HG03575 (cell line): Measurements from ENCODE around the gene ZFYVE26.

ENCODE experiments used
- ATAC-seq: cut with Tn5 transposase; IDR thresholded peaks from one replicate; pipeline ENCODE4 v1.9.1; 2021; ENCODE audit not compliant: unreplicated experiment, insufficient number of reproducible peaks, low FRiP score; ENCODE audit errors: extremely low read depth

ZFYVE26 gene

DNA sequence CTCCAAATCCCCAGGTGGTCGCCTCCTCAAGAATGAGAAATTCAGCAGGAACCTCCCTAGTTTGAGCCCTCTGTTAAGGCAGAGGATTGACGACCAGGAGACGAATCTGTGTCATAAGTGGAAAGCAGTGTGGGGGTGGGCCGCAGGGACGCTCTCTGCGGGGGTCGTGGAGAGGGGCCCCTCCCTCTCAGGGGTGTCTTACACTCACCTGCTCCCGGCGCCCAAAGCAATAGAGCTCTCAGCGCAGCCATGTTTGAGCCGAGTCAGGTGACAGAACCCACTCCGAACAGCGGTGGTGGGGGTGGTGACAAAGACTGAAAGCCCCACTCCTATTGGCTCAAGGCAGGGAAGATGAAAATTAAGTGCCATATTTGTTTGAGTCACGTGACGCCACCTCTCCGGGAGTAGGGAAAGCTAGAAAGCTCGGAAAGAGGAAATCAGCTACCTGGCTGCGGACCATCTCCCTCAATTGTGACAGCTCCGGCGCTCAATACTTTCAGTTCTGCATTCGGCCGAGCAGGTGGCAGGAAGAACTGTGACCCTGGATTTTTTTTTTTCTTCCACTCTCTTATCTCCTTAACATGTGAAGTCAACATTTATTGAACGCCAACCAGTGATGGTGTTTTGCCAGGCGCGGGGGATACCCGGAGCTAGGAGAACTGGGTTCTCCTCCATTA is at the start of gene ZFYVE26:
ZFYVE26 (minus strand) TSS at position 265 of the 677 bp plus-strand sequence. CDS start 627 bp downstream, outside the sequence.
- ATAC-seq = peak; percentile 57

DNA sequence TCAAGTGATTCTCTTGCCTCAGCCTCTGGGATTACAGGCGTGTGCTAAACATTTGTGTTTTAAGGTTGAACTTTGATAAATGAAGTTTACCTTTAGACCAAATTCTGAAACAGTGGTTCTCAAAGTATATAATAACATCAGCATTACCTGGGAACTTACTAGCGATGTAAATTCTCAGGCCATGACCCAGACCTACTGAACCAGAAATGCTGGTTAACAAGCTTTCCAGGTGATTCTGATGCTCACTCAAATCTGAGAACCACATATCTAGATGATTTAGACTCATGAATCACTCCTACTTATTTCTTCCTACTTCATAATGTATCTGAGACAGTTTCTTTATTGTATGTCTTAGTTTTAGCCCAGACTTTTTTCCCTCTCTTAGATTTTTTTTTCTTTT is 46.8 kb upstream of the ZFYVE26 start:
- no peak for ATAC-seq

DNA sequence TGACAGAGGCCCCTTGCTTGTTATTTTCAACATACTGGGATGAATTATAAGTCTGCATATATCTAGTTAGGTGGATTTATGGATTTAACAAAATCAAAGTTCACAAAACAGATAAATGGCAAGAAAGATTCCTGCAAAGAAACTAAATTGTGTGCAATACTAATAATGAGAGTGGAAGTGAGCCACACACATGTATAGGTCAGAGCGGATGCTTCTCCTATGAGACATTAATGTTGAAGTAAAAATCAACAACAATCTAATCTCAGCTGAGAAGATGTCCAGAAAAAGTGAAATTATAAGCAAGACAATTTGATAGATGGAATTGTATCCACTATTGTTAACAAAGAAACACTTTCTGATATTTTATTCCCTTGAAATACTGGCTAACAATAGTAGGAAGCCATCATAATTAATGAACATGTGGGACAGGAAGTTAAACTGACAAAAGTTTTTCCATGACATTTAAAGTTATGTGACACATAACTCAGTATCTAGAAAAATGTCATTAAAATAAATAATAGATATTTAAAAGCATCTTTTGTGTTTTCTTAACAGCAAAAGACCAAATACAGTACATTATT is 42.9 kb upstream of the ZFYVE26 start:
- ATAC-seq = no peak

DNA sequence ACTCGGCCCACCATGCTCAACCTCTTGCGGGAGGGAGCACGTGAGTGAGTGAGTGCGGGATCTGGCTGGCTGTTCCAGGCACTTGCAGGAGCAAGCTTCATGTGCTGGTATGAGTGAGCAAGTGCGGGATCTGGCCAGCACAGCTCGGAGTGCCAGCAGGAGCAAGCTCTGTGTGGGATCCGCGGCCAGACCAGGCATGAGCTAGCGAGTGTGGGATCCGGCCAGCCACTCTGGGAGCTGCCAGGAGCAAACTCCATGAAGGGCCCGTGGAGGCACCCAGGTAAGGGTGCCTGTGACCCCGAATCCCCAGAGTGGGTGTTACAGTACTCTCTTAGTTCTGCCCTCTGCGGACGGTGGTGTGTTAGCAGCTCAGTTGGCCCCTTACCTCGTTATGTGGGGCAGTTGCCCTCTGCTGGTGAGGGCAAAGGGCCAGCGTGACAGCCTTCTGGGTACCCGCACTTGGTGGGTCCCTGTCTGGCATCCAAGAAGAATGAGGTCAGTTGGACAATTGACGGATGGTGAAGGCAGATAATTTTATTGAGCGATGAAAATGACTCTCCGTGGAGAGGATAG is 41.5 kb upstream of the ZFYVE26 start:
- ATAC-seq = no peak

DNA sequence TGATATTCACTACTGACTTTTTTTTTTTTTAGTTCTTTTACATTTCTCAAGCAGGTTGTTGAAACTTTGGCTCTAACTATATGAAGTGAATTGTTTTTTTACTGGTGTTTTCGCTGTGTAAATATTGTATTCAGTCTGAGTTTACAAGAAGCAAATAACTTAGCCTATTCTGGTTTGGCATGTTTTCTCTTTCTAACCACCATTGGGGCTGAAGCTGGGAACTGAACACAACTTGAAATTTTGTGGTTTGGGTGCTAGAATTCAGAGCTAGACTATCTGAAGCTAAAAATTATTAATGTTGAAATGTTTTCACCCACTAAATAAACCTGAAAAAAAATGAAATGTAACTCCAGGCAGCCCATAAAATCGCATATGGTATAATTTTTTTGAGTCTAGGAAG is 40.4 kb upstream of the ZFYVE26 start:
- no peak for ATAC-seq

DNA sequence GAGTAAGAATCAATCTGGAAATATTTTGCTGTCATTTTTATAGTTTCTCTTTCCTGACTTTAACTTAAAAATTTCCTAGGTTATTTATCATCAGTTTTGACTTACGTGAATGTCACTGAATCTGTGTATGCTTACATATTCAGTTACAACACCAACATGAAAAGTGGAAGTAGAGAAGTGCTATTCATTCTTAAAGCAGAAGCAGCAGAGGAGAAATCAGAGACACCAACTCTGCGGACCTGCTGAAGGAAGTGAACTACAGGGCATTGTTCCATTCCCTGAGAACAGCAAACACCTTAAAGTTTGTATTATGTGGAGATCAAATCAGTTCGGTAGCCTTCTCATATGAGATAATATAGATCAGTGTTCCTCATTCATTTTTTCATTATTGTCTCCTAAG is 37.3 kb upstream of the ZFYVE26 start:
- ATAC-seq = no peak

DNA sequence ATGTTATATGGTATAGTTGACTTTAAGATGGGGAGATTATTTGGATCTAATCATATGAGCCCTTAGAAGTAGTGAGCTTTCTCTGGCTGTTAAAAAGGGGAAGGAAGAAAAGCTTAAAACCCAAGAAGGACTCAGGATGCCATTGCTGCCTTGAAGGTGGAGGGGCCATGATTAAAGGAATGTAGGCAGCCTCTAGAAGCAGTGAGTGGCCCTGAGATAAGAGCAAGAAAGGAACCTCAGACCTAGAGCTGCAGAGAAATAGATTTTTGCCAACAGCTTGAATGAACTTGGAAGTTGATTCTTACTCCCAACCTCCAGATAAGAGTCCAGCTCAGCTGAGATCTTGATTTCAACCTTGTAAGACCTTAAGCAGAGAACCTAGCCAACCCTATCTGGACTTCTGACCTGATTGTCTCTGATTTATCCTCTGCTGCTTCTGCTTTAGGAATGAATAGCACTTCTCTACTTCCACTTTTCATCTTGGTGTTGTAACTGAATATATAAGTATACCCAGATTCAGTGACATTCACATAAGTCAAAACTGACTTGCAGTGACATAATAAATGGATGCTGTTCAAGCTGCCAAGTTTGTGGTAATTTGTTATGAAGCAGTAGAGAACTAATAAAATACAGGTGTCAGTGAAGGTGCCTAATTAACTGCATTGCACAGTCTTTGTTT is 36.7 kb upstream of the ZFYVE26 start:
- no peak for ATAC-seq

DNA sequence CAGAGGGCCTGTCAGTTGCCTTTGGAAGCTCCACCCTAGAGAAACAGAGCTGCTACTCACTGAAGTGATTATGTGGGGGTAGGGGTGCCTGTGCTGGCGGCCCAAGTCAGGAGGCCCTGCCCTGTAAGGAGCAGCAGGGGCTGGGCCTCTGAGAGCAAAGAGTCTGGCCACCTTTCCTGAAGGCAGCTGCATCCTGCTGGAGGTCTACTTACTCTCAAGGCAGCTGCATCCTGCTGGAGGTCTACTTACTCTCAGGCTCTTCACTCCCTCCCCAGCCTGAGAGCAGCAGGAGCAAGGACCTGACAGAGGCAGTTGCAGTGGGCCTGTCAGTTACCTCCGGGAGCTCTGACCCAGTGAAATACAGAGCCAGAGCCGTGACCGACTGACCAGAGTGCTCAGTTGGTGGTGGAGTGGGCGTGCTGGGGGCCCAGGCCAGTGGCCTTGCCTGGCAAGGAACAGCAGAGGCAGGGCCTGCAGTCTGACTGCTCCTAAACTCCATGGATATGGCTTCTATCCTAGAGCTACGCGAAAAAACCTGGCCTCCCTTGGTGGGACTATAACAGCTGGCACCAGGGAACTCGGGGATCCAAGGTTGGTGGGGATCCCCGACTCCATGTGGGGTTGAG is 35.5 kb upstream of the ZFYVE26 start:
- no peak for ATAC-seq

DNA sequence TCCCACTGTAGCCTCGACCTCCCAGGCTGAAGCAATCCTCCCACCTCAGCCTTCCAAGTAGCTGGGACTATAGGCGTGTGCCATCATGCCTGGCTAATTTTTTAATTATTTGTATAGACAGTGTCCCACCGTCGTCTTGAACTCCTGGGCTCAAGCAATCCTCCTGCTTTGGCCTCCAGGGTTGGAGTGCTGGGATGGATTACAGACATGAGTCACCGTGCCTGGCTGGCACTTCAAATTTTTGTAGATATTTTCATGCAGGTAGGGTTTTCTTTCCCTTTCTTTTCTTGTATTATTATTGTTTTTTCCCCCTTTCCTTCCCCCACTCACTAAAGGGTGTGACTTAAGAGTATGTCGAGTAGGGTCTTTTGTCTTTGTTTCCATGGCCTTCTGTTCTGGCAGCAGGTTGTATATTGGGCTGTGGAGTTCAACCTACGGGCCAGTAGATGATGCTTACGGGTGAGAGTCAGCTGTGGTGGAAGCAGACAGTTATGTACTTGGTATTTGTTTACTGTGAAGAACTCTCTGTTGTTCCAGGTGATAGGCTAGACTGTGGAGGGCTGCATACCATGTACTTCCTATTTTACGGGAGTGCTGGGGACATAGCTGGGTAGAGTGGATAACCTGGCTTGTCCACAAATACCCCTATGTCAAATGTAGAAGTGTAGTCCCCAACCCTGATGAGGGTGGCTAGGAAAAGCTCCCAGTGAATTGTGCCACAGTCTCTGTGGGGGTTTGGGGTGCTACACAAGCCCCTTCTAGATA is 33.9 kb upstream of the ZFYVE26 start:
- ATAC-seq = no peak

DNA sequence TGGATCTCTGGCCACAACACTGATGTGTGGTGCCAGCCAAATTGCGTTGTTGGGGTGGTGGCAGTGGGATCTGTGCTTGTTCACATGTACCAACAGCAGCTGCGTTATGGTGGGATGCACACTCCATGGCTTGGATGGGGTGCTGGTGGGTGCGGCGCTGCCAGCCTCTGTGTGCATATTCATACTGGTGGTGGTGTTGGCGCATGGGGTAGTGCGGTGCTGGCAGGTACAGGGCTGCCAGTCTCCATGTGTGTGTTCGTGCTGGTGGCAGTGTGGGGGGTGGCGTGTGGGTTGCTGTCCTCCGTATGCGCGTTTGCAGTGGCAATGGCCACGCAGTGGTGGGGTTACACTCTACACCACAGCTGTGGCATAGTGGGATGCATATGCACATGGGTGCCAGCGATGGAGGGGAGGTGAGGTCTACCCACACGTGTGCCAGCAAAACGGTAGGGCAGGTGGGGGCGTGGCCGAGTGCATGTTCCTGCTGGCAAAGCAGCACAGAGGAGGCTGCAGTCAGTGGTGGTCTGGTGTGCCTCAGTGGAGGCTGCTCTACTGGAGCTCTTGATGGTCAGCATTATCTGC is 29.7 kb upstream of the ZFYVE26 start:
- ATAC-seq = no peak

DNA sequence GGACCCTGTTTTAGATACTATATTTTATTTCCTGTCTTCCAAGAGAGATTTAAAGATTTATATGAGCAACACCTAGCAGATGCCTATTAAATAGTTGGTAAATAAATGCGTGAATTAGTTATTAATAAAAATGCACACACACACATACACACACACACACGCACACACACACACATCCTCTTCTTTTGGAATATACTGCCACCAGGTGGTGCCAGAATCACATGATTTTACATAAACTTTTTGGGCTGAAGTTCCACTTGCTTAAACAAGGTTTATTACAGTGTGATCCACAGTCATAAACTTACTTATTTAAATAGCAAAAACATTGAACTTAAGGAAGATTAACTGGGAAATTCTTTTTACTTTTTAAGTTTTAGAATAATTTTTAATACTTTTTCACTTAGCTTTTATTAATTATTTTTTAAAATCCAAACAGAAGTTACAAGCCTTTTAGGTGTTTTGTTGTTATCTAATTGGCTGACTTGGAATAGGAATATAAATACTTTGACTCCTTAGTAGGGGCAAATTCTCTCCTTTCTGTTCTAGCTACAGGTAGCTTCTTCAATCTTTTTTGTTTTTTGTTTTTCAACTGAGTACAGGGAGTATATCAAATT is 20.7 kb upstream of the ZFYVE26 start:
- ATAC-seq = no peak

DNA sequence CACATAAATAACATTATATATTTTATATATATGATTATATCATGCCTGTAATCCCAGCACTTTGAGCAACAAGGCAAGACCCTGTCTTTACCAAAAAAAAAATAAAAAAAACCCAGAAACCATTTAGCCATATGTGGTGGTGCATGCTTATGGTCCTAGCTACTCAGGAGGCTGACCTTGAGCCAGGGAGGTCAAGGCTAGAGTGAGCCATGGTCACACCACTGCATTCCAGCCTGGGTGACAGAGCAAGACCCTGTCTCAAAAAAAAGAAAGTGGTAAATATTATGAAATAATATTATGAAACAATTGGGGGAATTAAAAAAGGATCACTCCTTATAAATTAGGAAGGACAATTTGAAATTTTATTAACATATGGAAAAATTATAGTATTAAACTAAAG is 19.2 kb upstream of the ZFYVE26 start:
- no peak for ATAC-seq

DNA sequence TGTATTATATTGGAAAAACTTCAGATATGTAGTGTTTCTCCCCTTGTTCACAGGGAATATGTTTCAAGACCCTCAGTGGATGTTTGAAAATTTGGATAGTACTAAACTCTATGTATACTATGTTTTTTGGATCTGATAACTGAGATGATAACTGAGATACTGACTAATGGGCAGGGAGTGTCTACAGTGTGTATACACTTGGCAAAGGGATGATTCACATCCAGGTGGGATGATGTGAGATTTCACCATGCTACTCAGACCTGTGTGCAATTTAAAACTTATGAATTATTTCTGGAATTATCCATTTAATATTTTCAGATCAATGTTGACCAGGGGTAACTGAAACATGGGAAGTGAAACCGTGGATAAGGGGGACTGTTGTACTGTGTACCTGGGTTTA is 17.0 kb upstream of the ZFYVE26 start:
- ATAC-seq = no peak

DNA sequence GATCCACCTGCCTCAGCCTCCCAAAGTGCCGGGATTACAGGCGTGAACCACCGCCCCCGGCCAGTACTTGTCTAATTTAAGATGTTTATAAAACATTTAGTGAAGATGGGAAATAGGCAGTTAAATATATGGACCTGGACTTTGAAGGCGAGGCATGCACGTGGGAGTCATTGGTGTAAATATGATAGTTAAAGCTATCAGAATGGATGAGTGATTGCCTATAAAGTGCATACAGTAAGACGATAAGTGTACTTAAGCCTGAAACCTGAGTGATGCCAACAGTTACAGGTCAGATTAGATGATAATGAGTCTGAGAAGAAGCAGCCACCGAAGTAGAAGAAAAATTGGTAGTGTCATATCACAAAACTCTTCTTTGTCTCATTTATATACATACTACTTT is 14.7 kb upstream of the ZFYVE26 start:
- ATAC-seq = no peak

DNA sequence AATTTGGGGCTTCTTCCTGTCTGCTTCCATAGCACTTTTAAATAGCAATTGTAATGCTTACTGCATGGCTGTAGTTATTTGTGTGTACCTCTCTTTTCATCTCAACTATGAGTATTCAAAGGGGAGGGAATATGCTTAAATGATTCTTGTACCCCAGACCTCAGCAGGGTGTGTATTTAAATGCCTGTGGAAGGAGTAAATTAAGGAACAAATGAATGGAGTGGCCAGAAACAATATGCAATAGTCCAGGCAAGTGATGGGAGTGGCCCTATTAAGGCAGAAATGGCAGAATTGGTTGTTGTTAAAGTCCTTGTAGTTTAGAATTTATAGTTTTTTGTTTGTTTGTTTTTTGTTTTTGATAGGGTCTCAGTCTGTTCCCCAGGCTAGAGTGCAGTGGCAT is 4.7 kb upstream of the ZFYVE26 start:
- ATAC-seq = no peak

DNA sequence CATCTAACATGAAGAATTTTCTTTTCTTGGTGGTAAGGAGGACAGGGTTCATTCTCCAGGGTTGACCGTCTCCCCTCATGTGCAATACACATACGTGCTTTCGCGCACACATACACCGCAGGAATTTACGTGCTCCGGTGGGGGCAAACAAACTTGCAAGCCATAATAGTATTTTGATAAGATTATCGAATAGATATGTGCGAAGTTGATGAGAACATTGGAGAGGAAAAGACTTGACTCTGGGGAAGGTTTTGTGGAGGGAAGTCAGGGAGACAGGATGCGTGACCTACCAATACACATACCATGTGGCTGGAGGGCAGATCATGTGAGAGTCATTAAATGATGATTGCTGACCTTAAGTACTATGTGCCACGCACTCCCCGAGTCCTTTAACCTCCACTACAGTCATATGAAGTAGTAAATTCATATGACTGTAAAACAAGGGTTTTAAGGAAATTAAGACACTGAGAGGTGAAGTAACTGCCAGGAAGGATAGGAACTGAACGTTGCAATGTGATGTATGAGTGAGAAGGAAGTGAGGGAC is 4.1 kb upstream of the ZFYVE26 start:
- no peak for ATAC-seq

DNA sequence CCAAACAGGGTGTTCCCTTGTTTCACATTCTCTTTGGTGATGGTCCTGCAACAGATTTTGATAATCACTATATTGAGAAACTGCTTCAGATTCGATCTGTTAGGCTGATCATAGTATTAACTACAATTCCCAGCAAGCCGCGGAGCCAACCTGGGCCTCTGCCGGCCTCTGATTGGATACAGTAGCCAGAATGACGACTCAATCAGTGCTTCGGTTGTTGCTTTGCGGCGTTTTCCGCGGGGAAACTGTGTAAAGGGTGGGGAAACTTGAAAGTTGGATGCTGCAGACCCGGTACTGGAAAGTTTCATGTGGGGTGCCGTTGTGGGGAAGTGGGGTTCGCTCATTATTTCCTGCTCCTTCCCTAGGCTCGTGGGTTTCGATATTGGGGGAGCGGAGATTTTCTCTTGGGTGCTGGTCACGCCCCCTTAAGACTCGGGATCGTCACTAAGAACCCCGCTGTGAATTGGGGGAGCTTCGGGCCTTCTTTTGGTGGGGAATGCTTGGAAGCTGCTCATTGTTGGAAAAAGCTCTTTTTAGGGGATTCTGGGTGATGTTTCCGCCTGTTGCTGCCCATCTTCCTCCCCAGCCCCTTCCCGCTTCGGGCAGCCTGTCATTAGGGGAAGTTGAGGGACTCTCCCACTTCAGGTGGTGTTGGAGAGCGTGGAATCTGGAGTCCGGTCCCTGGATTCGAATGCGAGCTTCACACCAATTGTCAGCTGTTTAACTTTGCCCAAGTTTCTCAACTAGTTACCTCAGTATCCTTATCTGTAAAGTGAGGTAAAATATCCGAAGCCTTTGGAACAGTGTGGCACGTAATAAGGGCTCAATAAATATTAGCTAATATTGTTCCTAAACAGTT is 3.4 kb upstream of the ZFYVE26 start, which contains the start of gene RAD51B:
RAD51B (plus strand) TSS at position 217 of the 859 bp plus-strand sequence.
- ATAC-seq = no peak
